Ramos (cell line): ENCODE measurements around the gene MRTFA.
"Not testable (repeated sequence)": the region's sequence is repeated elsewhere in the genome, so short reads cannot be mapped to it uniquely, and the experiment has no call there.

Experiments
- in situ Hi-C: fragments of 300-500 bp; cut with MboI; formaldehyde crosslinking; loops from one replicate; pipeline ENCODE4 v1.14.3; 2022; ENCODE audit warnings: low sequenced_read_pairs; ENCODE audit not compliant: unreplicated experiment

Gene MRTFA

DNA sequence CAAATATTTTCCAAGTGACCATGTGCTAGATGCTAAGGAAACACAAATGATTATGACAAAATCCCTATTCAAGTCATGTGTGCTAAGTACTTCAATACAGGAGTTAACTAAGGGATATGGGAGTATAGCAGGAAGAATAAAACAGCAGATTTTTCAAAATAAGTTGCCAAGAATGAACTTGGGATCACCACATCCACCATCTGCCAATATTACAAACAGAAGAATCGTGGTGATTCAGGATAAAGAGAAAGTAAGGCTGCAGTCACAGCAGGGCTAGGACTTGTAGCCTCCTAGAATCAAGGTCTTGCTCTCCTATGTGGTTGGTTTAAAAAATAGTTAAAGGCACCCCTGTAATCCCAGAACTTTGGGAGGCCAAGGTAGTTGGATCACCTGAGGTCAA is 34.3 kb downstream of the MRTFA start:
- in situ Hi-C loops = no loop called here

DNA sequence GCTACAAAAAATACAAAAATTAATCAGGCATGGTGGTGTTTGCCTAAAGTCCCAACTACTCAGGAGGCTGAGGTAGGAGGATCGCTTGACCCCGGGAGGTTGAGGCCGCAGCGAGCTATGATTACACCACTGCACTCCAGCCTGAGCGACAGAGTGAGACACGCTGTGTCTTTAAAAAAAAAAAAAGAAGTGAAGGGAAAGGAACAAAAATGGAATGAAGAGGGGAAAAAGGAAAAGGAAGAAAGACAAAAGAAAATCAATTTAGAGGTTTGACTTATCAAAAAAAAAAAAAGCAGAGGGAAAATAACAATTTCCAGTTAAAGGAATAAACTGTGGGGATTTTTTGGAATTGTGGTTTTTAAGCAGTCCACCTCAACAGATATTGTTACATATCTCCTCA is 36.8 kb downstream of the MRTFA start:
- in situ Hi-C loops = no loop called here

DNA sequence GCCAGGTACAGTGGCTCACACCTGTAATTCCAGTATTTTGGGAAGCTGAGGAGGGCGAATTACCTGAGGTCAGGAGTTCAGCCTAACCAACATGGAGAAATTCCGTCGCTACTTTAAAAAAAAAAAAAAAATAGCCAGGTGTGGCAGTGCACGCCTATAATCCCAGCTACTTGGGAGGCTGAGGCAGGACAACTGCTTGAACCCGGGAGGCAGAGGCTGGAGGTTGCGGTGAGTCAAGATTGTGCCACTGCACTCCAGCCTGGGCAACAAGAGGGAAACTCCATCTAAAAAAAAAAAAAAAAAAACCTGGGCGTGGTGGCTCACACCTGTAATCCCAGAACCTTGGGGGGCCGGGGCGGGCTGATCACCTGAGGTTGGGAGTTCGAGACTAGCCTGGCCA is 37.8 kb downstream of the MRTFA start:
- in situ Hi-C loops = not testable (repeated sequence)

DNA sequence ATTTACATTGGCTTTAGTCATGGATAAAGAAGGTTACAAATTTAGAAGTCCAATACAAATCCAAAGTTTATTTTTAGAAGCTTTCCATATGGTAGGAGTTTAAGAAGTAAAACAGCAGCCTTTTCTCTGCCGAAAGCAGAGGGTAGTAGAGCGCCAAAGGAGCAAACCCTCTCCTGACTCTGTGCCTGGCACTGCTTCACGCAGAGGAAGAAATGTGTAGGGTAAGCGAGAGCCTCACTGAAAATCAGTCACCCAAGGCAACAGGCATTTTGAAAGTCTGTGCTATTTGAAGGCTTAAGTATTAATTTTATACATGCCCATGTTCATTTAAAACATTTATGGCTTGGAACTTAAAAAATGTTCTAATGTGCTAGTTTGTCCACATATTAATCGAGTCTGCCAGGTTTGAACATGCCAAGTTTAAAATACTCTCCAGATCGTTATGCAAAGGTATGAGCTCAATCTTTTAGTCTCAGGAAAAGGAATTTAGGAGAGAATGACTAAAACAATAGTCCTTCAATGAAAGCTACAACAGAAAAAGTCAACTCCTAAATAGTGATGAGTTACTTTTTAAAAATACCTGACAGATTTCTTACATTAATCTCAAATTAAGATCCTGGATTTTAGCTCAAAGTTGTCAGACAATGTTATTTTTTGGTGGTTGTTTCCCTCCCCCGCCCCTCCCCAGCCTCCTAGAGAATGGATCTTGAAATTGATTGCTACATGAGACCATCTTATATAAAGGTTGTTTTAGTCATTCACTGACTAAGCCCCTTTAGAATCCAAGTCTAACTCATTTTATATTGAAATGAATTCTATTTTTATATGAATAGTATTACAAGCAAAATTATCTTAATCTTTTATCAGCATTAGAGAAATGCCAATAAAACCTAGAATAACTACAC is 38.7 kb downstream of the MRTFA start:
- in situ Hi-C loops = no loop called here

DNA sequence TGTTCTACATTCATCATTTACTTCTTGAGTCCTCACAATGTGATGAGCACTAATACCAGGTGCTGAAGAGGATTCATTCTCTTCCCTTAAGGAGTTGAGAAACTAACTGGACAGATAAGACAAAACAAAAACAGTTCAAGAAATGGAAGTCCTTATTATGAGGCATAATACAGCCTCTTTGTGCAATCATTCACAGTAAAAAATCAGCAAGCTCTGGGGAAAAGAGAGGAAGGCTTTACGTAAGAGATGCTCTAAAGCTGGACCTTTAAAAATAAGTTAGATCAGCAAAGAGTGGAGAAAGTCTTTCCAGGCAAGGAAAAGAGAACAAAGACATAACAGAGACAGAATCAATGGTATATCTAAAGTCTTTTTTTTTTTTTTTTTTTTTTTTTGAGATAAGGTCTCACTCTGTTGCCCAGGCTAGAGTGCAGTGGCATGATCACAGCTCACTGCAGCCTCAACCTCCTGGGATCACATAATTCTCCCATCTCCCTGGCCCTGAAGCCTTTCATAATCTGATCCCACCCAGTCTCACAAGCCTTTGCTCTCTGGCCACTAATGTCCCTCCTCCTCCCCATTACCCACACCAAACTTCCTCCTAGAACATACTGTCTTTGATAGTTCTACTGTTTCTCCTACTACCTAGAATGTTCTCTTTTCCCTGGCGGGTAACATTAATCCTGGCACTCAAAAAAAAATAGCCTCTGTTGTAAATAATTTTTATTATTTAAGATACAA is 40.9 kb downstream of the MRTFA start:
- in situ Hi-C loops = no loop called here

DNA sequence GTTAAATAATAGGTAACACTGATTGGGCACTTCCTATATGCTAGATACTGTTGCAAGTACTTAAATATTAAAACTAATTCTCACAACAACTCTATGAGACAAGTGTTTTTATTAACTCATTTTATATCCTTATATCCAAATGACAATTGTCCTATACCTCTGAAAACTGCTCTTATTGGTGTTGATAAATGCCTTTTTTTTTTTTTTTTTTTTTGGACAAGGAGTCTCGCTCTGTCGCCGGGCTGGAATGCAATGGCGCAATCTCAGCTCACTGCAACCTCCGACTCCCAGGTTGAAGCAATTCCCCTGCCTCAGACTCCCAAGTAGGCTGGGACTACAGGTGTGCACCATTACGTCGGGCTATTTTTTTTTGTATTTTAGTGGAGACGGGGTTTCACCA is 41.6 kb downstream of the MRTFA start:
- in situ Hi-C loops = no loop called here

DNA sequence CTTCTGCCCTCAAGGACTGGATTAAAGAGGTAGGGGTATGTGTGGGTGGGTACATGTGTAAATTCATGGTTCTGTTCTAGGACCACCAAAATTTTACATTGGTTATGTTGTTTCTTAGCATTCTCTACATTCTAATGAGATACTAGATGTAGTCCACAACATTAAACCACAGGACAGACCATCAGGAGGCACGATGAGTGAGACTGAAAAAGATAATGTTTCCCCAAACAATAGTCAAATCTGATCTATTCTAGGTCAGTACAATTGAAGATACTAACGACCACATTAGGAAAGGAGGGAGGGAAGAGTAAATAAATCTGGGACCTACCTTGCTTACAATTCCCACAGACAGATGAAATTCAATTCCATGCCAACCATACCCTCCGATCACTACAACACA is 42.2 kb downstream of the MRTFA start:
- in situ Hi-C loops = no loop called here

DNA sequence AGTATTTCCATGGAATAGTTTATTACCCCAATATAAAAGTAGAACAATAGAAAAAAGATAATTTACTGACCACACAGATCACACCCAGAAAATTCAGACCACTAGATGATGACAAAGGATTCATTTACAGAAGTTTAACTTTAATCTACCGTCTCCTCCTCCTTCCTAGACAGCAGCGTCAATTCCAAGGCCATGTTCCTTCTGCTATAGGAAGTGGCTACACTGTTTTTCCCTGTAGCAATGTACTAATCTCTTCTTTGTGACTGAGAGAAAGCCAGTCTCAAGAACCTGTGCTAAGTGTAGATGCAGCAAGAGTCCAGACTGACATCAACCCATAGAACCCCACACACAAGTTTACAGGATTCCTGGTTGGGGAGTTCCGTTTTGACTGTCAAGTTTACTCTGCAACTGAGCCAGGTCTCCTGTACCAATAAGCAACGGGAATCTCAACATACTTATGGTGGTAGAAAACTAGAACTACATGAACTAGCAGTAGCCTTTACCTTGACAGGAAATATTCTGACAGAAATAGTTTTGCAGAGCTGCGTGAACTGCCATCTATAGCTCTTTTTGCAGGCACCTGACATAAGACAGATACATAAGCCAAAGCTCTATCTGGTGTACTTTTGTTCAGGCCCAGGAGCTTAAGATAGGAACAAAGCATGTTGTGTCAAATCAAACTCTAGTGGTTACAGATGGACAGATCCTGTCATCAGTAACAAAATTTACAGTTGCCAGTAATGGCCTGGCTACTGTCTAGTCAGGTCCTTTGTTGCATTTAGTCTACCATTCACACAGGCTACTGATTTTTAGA is 42.9 kb downstream of the MRTFA start:
- in situ Hi-C loops = no loop called here

DNA sequence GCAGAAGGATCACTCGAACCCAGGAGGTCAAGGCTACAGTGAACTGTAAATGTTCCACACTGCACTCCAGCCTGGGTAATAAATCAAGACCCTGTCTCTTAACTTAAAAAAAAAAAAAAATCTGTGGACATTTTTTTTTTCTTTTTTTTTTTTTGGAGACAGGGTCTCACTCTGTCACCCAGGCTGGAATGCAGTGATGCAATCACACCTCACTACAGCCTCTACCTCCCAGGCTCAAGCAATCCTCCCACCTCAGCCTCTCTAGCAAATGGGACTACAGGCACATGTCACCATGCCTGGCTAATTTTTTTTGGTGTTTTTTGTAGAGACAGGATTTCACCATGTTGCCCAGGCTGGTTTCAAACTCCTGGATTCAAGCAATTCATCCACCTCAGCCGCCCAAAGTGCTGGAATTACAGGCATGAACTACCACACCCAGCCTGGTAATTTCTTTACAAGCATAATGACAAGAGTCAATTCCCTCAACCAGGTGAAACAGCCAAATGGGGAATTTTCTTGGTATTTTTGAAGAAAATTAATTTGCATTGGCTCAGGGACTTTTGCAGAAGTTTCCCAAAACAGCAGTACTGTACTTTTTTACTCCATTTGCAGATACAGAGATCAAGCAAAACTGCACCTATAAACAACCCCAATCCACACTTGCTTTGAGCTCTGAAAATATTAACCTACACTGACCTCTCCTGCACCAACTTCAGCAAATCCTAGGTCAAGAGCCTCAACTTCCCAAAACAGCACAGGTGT is 44.0 kb downstream of the MRTFA start:
- in situ Hi-C loops = no loop called here

DNA sequence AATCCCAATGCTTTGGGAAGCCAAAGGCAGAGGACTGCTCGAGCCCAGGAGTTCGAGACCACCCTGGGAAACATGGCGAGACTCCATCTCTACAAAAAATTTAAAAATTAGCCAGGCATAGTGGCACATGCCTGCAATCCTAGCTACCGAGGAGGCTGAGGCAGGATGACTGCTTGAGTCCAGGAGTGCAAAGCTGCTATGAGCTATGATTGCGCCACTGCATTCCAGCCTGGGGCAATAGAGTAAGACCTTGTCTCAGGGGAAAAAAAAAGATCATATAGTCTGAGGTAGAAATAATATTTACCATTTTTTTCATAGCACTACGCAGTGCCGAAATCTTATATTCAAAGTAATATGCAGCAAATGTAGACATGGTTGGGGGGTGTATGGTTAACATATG is 47.8 kb downstream of the MRTFA start:
- in situ Hi-C loops = no loop called here

DNA sequence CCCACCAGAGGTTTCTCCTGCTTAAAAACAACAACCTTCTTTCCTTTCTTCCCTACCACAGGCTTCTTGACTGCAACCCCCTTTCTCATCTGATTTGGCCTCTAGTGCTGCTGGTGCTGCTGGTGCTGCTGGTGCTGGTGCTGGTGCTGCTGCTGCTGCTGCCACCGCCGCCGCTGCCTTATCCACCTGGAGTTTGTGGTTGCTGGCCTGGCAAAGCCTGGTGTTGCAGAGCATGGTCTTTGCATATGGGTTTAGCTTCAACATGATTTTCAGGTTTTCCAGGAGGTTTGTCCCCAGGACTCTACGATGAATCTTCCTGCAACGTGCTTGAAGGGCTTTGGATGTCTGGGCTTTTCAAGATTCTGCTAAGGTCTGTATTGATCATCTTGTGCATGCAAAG is 49.7 kb downstream of the MRTFA start:
- in situ Hi-C loops = no loop called here

DNA sequence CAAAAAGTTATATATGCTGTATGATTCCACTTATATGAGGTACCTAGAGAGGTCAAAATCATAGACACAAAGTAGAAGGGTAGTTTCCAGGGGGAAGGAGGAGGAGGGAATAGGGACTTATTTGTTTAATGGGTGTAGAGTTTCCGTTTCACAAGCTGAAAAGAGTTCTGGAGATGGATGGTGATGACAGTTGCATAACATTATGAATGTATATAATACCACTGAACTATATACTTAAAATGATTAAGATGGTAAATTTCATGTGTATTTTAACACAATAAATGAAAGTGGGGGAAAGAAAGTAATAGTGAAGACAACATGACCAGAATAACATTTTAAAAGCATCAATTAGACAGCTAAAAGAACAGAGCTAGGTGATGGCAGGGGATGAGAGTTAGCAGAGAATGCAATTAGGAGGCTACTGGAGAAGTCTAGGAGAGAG is 51.2 kb downstream of the MRTFA start:
- in situ Hi-C loops = no loop called here

DNA sequence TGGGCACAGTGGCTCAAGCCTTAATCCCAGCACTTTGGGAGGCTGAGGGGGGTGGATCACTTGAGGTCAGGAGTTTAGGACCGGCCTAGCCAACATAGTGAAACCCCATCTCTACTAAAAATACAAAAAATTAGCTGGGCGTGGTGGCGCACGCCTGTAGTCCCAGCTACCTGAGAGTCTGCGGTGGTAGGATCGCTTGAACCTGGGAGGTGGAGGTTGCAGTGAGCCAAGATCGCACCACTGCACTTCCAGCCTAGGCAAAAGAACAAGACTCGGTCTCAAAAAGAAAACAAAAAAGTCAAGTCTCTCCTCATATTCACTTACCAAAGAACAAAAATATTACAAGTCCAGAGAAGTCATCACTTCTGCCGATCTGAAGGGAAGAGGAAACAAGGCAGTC is 51.8 kb downstream of the MRTFA start:
- in situ Hi-C loops = not testable (repeated sequence)

DNA sequence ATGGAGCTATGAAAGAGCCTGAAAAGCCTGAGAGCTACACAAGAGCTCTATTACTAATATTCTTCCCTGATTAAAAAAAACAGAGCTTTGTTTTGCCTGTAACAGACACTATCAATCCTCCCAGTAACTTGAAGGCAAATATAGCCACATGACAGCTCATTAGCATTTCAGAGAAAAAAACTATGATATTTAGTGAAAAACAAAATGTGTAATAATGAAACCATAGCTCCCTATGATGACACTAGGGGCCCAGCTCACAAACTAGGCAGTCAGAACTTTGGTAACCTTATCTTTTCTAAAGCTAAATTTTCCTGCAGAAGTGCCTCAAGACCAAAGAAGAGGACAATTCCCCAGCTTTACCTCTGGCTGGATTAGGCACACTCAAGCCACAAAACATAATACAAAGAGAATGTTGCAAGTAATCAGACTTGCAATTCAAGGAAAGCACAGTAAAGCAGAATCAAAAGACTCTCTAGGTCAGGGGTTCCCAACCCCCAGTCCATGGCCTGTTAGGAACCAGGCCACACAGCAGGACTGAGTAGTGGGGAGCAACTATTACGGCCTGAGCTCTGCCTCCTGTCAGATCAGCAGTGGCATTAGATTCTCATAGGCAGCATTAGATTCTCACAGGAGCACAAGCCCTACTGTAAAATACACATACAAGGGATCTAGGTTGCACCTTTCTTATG is 53.3 kb downstream of the MRTFA start:
- in situ Hi-C loops = no loop called here

DNA sequence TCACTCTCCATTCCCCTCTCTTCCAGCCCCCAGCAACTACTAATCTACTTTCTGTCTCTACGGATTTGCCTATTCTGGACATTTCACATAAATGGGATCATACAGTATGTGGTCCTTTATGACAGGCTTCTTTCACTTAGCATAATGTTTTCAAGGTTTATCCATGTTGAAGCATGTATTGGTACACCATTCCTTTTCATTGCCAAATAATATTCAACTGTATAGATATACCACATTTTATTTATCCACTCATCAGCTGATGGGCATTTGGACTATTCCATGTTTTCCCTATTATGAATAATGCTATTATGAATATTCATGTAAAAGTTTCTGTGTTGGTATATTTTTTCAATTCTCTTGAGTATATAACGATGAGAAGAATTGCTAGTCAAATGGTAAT is 54.5 kb downstream of the MRTFA start:
- in situ Hi-C loops = no loop called here

DNA sequence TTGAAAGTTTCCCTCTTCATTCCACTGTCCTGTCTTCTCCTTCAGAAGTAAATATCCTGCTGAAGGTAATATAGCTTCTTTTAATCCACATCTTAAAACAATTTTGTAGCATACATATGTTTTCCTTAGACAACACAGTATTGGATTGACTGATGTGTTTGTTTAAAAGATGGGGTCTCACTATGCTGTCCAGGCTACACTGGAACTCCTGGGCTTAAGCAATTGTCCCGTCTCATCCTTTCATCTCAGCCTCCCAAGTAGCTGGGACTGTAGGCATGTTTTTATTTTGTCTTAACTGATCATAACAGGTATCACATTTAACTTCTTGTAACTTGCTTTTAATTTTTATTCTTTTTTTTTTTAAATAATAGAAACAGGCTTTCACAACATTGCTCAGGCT is 55.9 kb downstream of the MRTFA start:
- in situ Hi-C loops = no loop called here

DNA sequence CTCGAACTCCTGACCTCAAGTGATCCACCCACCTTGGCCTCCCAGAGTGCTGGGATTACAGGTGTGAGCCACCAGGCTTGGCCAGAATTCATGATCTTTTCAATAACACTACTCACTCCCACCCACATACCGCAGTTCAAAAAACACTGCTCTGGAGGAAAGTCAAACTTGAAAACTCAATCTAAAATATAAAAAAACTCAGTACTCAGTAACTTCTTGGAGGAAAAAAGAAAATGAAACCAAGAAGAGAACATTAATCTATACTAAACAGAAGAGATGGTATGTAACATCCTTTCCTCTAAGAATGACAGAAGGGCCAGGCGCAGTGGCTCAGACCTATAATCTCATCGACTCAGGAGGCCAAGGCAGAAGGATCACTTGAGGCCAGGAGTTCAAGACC is 58.3 kb downstream of the MRTFA start:
- in situ Hi-C loops = no loop called here

DNA sequence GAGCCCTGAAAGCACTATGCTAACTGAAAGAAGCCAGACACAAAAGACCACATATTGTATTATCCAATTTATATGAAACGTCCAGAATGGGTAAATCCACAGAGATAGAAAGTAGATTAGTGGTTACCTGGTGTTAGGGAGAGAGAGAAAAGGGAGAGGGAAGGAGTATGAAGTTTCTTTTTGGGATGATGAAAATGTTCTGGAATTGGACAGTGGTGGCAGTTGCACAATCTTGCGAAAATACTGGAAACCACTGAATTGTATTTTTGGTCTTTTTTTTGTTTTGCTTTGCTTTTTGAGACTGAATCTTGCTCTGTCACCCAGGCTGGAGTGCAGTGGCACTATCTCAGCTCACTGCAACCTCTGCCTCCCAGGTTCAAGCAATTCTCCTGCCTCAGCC is 63.5 kb downstream of the MRTFA start:
- in situ Hi-C loops = no loop called here

DNA sequence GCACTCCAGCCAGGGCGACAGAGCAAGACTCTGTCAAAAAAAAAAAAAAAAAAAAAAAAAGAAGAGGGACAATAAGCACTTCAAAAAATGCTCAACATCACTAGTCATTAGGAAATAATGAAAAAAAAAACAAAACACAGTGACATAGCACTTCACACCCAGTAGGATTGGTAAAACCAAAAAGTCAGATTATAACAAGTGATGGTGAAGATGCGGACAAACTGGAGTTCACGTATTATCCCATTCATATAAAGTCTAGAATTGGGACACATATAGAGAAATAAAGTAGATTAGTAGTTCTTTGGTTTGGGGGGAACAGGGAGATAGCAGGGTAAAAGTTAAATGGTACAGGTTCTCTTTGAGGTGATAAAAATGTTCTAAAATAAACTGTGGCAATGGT is 64.6 kb downstream of the MRTFA start:
- in situ Hi-C loops = no loop called here
